Measurements from ENCODE around the gene ARHGAP33.
A peak's percentile ranks its signal among the peaks of the same experiment; 100 is the strongest.
"Not testable (repeated sequence)": the region's sequence is repeated elsewhere in the genome, so short reads cannot be mapped to it uniquely, and the experiment has no call there.

Gene ARHGAP33

GRCh38 chr19:35828692-35829301 is 53.4 kb downstream of the ARHGAP33 start:
- DNase-seq (ENCODE audit: low spot score): no peak
- Histone ChIP-seq H3K27ac (ENCODE audit: poor library complexity, severe bottlenecking) (no peak overlapping the region), H3K36me3 (ENCODE audit: low read depth) (no peaks in the 10 kb centered on the region), H3K27me3 (ENCODE audit: insufficient read depth, poor library complexity, severe bottlenecking) (no peaks in the 10 kb centered on the region), H3K4me3 (ENCODE audit: severe bottlenecking) (no peak overlapping the region), H3K9me3 (ENCODE audit: severe bottlenecking) (no peaks in the 10 kb centered on the region), H3K4me1 (ENCODE audit: insufficient read depth, poor library complexity, severe bottlenecking) (no peaks in the 10 kb centered on the region)
- TF ChIP-seq CTCF (IDR thresholded peaks at IDR 0.05; ENCODE audit: poor library complexity, severe bottlenecking): no peak
- ATAC-seq (ENCODE audit: low read depth): peak; percentile 44; the same call in 2 of the 3 replicates

GRCh38 chr19:35830986-35831385 is 55.6 kb downstream of the ARHGAP33 start:
- Histone ChIP-seq H3K4me1 (ENCODE audit: insufficient read depth, poor library complexity, severe bottlenecking) (no peaks in the 10 kb centered on the region), H3K36me3 (ENCODE audit: low read depth) (no peaks in the 10 kb centered on the region), H3K4me3 (ENCODE audit: severe bottlenecking) (no peak overlapping the region), H3K9me3 (ENCODE audit: severe bottlenecking) (no peaks in the 10 kb centered on the region), H3K27ac (ENCODE audit: poor library complexity, severe bottlenecking) (no peak overlapping the region), H3K27me3 (ENCODE audit: insufficient read depth, poor library complexity, severe bottlenecking) (no peaks in the 10 kb centered on the region)
- ATAC-seq (ENCODE audit: low read depth) (no peak), DNase-seq (ENCODE audit: low spot score) (no peak)
- TF ChIP-seq CTCF (IDR thresholded peaks at IDR 0.05; ENCODE audit: poor library complexity, severe bottlenecking): no peak

GRCh38 chr19:35832054-35832453 is 56.7 kb downstream of the ARHGAP33 start:
- TF ChIP-seq CTCF (IDR thresholded peaks at IDR 0.05; ENCODE audit: poor library complexity, severe bottlenecking): no peak
- Histone ChIP-seq H3K36me3 (ENCODE audit: low read depth) (no peaks in the 10 kb centered on the region), H3K27ac (ENCODE audit: poor library complexity, severe bottlenecking) (no peak overlapping the region), H3K9me3 (ENCODE audit: severe bottlenecking) (no peaks in the 10 kb centered on the region), H3K4me3 (ENCODE audit: severe bottlenecking) (no peak overlapping the region), H3K27me3 (ENCODE audit: insufficient read depth, poor library complexity, severe bottlenecking) (no peaks in the 10 kb centered on the region), H3K4me1 (ENCODE audit: insufficient read depth, poor library complexity, severe bottlenecking) (no peaks in the 10 kb centered on the region)
- DNase-seq (ENCODE audit: low spot score): no peak
- ATAC-seq (ENCODE audit: low read depth): no peak

GRCh38 chr19:35833972-35834371 is 58.6 kb downstream of the ARHGAP33 start:
- Histone ChIP-seq H3K4me1 (ENCODE audit: insufficient read depth, poor library complexity, severe bottlenecking) (no peaks in the 10 kb centered on the region), H3K4me3 (ENCODE audit: severe bottlenecking) (no peak overlapping the region), H3K27ac (ENCODE audit: poor library complexity, severe bottlenecking) (no peak overlapping the region), H3K9me3 (ENCODE audit: severe bottlenecking) (peaks cover 1% of the 10 kb centered on the region), H3K36me3 (ENCODE audit: low read depth) (no peaks in the 10 kb centered on the region), H3K27me3 (ENCODE audit: insufficient read depth, poor library complexity, severe bottlenecking) (no peaks in the 10 kb centered on the region)
- DNase-seq (ENCODE audit: low spot score): no peak
- no peak for TF ChIP-seq CTCF (IDR thresholded peaks at IDR 0.05; ENCODE audit: poor library complexity, severe bottlenecking)
- no peak for ATAC-seq (ENCODE audit: low read depth)

GRCh38 chr19:35836096-35836495 is 60.7 kb downstream of the ARHGAP33 start:
- not testable (repeated sequence) for ATAC-seq (ENCODE audit: low read depth); H3K4me3 ChIP-seq (ENCODE audit: severe bottlenecking); H3K9me3 ChIP-seq (ENCODE audit: severe bottlenecking); H3K4me1 ChIP-seq (ENCODE audit: insufficient read depth, poor library complexity, severe bottlenecking); DNase-seq (ENCODE audit: low spot score); H3K27ac ChIP-seq (ENCODE audit: poor library complexity, severe bottlenecking); H3K27me3 ChIP-seq (ENCODE audit: insufficient read depth, poor library complexity, severe bottlenecking); H3K36me3 ChIP-seq (ENCODE audit: low read depth)
